Duodenal mucosa (tissue), 2 donors: ENCODE results near the gene PCED1B.

Source experiments
- H3K27ac ChIP-seq: one replicate; pipeline ENCODE4 v1.7.0; 2013; ENCODE audit warnings: low read depth, low read length
- H3K27me3 ChIP-seq, 2 donors: one replicate each; pipeline ENCODE4 v1.7.0; 2013; ENCODE audit warnings: low read length in 2 of 2, control low read depth in 1 of 2; ENCODE audit not compliant: insufficient read depth in 2 of 2, control insufficient read depth in 1 of 2
- H3K36me3 ChIP-seq, 2 donors: one replicate each; pipeline ENCODE4 v1.7.0; 2013; ENCODE audit warnings: low read length in 2 of 2, control low read depth in 1 of 2; ENCODE audit not compliant: insufficient read depth in 2 of 2, control insufficient read depth in 1 of 2
- H3K4me1 ChIP-seq, 2 donors: one replicate each; pipeline ENCODE4 v1.7.0; 2013; ENCODE audit warnings: low read length in 2 of 2, control low read depth in 1 of 2; ENCODE audit not compliant: insufficient read depth in 2 of 2, control insufficient read depth in 1 of 2
- H3K4me3 ChIP-seq, 2 donors: one replicate each; pipeline ENCODE4 v1.7.0; 2013; ENCODE audit warnings: low read length in 2 of 2, low read depth in 1 of 2
- H3K9ac ChIP-seq, 2 donors: one replicate each; pipeline ENCODE4 v1.7.0; 2013; ENCODE audit warnings: low read length in 2 of 2, low read depth in 1 of 2
- H3K9me3 ChIP-seq, 2 donors: one replicate each; pipeline ENCODE4 v1.7.0; 2013; ENCODE audit warnings: low read length in 2 of 2, control low read depth in 1 of 2; ENCODE audit not compliant: control insufficient read depth in 1 of 2

Gene PCED1B

GRCh38 chr12:47087088-47087688 lies 7.8 kb downstream of the PCED1B start:
- no peak overlapping the region for H3K9ac ChIP-seq
- no peak overlapping the region for H3K4me3 ChIP-seq
- H3K27me3 ChIP-seq: no peaks in the 10 kb centered on the region
- H3K36me3 ChIP-seq: no peaks in the 10 kb centered on the region
- no peaks in the 10 kb centered on the region for H3K9me3 ChIP-seq
- H3K4me1 ChIP-seq: peaks cover 0 to 3% of the 10 kb centered on the region in 2 donors
- no peak overlapping the region for H3K27ac ChIP-seq

DNA sequence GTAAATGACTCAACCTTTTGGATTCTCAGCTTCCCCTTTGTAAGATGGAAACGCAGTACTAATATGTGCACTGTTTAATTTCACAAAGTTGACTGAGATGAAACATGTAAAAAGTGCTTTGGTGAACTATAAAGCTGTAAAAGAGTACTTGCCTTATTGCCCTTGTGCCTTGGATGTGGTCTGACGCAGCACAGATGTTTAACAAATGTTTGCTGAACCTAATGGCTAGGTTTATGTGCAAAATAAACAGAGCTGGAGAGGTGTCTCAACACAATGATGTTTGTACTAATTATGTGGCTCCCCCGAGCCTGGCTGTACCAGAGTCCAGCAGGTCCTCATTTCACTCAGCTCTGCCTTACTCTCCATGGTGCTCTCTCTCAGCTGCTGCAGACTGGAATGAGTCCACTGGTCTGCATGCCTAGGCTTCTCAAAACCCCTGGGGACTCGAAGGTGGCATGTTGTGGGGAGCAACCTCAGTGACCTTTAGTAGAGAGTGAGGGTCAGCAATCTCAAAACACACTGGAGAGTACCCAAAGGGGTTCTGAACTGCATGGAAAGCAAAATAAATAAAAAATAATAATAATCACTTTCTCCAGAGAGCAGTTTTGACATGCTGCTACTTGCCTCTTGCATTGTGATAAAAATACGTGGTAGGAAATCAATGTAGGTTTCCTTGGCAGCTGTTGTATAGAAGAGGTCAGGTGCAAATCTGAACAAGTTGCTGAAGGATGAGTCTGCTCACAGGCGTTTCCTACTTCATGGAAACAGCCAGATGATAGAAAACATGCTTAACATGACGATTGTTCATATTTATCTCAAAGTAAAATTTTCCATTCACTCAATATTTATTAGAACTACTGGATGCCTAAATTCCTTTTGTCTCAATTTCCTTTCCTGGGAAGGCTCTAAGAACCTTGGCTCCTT lies 8.9 kb downstream of the PCED1B start:
- no peak overlapping the region for H3K9ac ChIP-seq
- H3K36me3 ChIP-seq: no peaks in the 10 kb centered on the region
- H3K27ac ChIP-seq: no peak overlapping the region
- H3K4me1 ChIP-seq: peaks cover 0 to 3% of the 10 kb centered on the region in 2 donors
- no peaks in the 10 kb centered on the region for H3K27me3 ChIP-seq
- no peaks in the 10 kb centered on the region for H3K9me3 ChIP-seq
- H3K4me3 ChIP-seq: no peak overlapping the region

GRCh38 chr12:47091009-47091408 lies 11.6 kb downstream of the PCED1B start:
- Histone ChIP-seq H3K27ac (no peak overlapping the region), H3K9ac (no peak overlapping the region), H3K27me3 (no peaks in the 10 kb centered on the region)

DNA sequence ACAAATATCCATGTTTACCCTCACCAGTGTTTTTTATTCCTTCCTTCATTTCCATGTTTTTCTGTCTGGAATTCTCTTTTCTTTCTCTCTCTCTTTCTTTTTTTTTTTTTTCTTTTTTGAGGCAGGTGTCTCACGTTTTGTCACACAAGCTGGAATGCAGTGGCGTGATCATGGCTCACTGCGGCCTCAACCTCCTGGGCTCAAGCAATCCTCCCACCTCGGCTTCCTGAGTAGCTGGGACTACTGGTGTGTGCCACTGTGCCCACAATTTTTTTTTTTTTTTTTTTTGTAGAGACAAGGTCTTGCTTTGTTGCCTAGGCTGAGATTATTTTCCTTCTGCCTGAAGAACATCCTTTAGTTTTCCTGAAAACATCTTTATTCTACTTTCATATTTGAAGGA lies 15.4 kb downstream of the PCED1B start:
- Histone ChIP-seq H3K27ac (no peak overlapping the region), H3K4me3 (no peak overlapping the region), H3K9me3 (no peaks in the 10 kb centered on the region), H3K27me3 (no peaks in the 10 kb centered on the region), H3K9ac (no peak overlapping the region), H3K36me3 (no peaks in the 10 kb centered on the region), H3K4me1 (peaks cover 0 to 4% of the 10 kb centered on the region in 2 donors)

More at GRCh38 chr12:47091009-47091408, 11.6 kb downstream of the PCED1B start:
- Histone ChIP-seq H3K36me3 (no peaks in the 10 kb centered on the region), H3K4me3 (no peak overlapping the region), H3K9me3 (no peaks in the 10 kb centered on the region), H3K4me1 (peaks cover 0 to 3% of the 10 kb centered on the region in 2 donors)

DNA sequence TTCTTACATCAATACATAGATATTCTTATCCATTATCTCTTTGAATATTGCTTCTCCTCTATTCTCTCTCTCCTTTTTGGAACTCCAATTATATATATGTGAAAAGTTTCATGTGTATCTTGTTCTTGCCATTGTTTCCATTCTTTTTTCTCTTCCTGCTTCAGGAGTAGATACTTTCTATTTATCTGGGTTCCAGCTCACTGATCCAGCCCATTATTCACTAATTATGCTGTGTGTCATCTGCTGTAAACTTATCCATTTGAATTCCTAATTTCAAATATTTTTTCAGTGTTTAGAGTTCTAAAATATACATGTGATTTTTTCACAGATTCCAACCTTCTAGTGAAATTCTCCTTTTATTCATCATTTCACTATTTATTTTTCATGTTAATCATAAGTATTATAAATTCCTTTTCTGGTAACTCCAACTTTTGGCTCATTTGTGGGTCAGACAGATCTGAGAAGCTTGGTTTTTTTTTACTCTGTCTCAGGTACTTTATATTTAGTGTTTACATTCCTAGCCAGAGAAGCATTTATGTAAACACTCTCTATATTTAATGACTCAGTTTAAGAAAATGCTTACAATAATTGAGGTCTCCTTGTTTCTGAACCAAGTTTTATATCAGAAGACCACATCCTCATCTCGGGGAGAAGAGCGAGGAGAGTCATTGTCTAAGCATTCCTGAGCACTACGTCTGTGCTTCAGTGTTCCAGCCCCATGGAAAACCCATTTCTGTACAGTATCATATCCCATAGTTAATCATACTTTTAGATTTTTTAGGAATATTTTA lies 16.2 kb downstream of the PCED1B start:
- H3K9ac ChIP-seq: no peak overlapping the region

DNA sequence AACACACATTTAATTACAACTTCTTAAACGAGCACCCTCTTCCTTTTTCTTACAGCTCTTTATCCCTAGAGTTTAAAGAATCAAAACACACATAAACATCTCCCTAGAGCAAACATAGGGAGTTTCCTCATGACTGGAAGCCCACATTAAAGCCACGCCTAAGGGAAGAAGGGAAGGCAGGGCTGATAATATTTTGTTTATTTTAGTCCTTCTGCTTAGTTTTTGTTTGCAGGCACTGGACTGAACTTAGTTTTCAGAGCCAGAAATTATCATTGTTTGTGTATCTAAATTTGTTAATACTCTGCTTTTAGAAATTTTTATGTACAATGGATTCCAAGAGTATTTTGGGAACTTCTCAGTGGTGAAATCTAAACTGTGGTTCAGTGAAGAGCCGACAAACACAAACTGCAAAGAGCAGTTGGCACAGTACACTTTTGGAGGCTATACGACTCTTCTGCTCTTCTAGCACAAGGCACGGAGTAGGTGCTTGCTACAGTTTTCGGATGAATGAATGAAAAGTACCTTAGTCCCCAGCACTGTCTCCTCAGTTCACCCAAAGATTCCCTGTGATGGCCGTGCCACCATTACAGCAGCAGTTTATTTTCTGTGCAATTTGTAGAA lies 18.0 kb downstream of the PCED1B start:
- no peak overlapping the region for H3K27ac ChIP-seq
- H3K9ac ChIP-seq: no peak overlapping the region
- H3K9me3 ChIP-seq: no peaks in the 10 kb centered on the region
- H3K27me3 ChIP-seq: no peaks in the 10 kb centered on the region
- peaks cover 0 to 4% of the 10 kb centered on the region in 2 donors for H3K4me1 ChIP-seq
- H3K36me3 ChIP-seq: no peaks in the 10 kb centered on the region
- no peak overlapping the region for H3K4me3 ChIP-seq

More for the DNA sequence above, 16.2 kb downstream of the PCED1B start:
- Histone ChIP-seq H3K27me3 (no peaks in the 10 kb centered on the region), H3K4me3 (no peak overlapping the region), H3K4me1 (peaks cover 0 to 4% of the 10 kb centered on the region in 2 donors), H3K36me3 (no peaks in the 10 kb centered on the region), H3K27ac (no peak overlapping the region), H3K9me3 (no peaks in the 10 kb centered on the region)

GRCh38 chr12:47098099-47098498 lies 18.7 kb downstream of the PCED1B start:
- Histone ChIP-seq H3K27ac (no peak overlapping the region), H3K4me3 (no peak overlapping the region), H3K36me3 (no peaks in the 10 kb centered on the region), H3K9me3 (no peaks in the 10 kb centered on the region), H3K4me1 (peaks cover 0 to 4% of the 10 kb centered on the region in 2 donors), H3K9ac (no peak overlapping the region), H3K27me3 (no peaks in the 10 kb centered on the region)

- Histone ChIP-seq H3K9ac (no peak overlapping the region), H3K4me1 (peaks cover 0 to 4% of the 10 kb centered on the region in 2 donors), H3K4me3 (no peak overlapping the region), H3K27ac (no peak overlapping the region), H3K36me3 (no peaks in the 10 kb centered on the region), H3K9me3 (no peaks in the 10 kb centered on the region), H3K27me3 (no peaks in the 10 kb centered on the region)
Observed at GRCh38 chr12:47099610-47100009, 20.2 kb downstream of the PCED1B start.

DNA sequence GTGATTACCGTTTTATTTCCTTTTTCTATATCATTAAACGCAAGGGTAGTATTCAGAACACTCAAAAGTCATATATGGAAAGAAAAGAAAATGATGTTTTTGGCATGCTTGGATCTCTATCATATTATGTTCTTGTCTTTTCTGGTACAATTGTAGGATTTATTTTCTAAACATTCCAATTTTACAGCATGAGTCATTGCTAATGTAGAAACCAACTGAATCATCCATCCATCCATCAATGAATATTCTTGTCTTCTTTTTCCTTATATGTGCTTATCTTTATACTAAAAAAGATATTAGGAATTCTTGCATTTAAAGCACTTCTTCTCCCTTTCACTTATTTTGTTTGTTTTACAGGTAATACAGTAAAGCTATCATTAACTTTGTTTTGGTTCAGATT lies 20.7 kb downstream of the PCED1B start:
- Histone ChIP-seq H3K4me3 (no peak overlapping the region), H3K36me3 (no peaks in the 10 kb centered on the region), H3K4me1 (peaks cover 0 to 4% of the 10 kb centered on the region in 2 donors), H3K9ac (no peak overlapping the region), H3K27ac (no peak overlapping the region), H3K9me3 (no peaks in the 10 kb centered on the region), H3K27me3 (no peaks in the 10 kb centered on the region)
